AG08395 (cell line): Measurements from ENCODE around the gene PITRM1.

Source experiments
- DNase-seq: peaks from one replicate; pipeline ENCODE4 v3.0.0; 2012; ENCODE audit warnings: mixed read lengths, low spot score

Gene PITRM1

DNA sequence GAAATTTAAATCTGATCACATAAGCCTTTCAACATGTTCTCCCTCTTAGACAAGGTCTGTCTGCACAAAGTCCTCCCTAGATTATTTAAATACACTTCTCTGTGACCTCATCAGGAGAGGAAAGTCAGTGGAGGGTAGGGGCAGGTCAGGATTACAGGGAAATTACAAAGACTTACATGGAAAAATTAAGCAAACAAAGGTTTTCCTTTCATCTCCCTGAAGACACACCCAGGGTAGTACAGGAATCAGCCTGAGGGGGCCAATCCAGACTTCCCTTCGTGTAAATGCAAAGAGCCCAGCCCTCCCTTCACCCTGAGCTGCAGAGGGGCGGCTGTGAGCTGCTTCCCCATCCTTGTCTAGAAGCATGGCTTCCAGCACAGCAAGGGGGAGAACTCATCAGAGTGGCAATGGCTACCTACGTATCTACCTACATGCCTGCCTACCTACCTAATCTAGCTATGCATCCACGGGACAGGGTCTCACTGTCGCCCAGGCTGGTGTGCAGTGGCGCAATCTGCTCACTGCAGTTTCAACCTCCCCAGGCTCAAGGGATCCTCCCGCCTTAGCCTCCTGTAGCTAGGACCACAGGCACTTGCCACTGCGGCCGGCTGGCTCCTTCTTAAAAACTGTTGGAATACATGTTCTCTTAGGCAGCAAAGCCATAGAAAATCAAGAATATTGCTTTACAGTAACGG, 33.2 kb downstream of the PITRM1 start:
- DNase-seq: no peak

DNA sequence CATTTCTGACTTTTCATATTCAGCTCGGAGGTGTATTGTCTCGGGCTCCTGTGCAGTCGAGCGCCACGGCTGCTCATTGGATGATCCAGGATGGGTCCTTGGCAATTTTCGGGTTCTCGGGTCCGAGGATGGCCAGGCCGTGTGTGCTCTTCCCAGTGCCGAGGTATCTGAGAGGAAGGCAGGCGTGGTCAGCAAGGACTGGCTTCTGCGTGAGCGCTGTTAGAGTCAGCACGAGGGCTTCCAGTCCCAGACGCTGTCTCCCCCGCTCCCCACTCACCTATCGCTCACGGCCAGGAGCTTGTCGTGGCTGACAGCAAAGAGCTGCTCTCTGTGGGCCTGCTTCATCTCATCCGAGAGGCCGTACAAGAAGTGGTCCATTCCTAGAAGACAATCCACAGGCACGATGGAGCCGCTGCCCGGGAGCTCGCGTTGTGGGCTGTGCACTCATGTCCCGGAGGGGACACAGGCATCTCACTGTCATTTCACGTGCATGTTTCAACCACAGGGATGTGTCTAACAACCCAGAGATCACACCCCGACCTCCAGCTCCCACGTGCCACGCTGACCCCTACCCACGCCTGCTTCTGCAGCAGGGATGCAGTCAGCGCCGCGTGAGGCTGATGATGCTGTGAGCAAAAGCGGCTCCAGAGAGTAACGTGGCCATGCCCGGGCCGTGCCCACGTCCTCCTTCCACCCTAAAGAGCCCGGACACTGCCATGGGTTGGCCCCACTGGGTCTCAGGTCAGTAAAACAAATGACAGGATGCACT, 34.4 kb downstream of the PITRM1 start:
- DNase-seq: no peak

DNA sequence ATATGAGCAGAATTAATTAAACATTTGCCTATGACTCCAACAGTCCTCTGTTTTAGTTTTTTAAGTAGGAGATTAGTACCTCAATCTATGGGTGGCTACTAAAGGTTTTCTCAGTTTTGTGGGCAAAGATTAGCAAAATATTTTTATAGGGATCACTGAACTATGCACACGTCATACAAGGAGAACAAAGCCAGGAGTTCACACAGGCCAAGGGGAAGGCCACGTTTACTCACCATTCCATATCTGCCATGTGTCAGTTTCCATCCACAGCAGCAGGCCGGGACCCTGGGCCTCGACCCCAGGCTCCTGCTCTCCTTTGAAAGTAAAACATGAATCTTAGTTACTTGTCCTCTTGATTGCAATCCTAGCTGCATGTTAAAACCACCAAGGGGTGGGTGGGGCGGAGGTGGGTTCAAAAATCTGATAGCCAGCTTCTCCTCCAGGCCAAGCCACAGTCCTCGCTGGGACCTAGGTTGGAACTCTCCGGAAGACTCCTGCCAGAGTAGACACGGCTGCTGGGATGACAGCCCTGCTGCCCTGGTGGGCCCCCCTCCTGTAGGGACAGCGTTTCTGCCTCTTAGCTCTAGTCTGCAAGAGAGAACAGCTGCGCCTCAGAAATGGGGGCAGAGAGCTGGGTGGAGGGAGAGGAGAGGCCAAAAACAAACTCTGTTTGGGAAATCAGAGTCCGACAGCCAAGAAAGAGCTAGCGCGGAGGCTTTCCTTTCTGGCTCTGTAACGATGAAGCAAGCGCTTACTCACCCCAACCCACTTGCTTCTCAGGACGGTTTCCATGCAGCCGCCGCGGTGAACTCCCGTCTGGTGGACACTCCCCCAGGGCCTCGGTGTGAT, 35.6 kb downstream of the PITRM1 start:
- DNase-seq: peak; percentile 25

DNA sequence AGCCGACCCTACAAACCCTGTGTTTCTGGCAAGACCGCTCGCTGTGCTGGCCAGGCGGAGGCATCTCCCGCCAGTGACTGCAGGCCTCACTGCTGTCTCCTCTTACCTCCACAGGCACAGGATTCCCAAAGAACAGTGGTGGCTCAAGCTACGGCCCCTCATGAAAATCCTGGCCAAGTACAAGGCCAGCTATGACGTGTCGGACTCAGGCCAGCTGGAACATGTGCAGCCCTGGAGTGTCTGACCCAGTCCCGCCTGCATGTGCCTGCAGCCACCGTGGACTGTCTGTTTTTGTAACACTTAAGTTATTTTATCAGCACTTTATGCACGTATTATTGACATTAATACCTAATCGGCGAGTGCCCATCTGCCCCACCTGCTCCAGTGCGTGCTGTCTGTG, 36.2 kb downstream of the PITRM1 start:
- DNase-seq: no peak

DNA sequence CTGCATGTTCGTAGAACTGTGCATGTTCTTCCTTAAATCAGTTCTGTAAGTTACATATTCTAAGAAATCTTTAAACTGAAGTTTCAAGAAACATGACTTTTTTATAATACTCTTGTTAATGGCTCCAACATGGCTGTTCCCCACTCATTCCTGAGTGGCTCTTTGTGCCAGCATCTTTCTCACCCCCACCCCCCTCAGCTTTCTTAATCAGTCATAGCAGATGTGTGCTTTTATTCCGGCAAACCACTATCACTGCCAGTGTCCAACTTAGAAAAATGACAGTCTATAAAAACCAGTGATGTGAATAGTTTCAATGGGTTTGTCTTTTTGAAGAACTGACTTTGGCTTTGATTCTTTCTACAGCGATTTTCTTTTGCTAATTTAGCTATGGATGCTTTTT, 37.6 kb downstream of the PITRM1 start:
- no peak for DNase-seq

DNA sequence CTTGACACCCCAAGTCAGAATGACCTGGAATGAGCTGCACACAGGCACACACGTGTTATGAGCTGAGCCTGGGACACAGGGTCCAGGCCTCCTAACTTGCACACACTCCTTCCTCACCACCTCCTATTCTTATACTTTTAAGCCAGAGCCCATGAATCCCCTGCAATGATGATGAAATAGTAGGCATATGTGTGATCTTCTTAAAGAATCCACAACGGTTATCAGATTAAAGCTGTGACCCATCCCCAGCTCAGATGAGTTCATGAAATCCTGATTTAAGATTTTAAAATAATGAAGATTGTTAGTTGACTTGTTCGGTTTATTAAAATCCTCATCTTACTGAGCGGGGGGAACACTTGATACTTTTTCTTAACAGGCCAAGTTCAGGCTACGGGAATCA, 38.6 kb downstream of the PITRM1 start:
- no peak for DNase-seq

DNA sequence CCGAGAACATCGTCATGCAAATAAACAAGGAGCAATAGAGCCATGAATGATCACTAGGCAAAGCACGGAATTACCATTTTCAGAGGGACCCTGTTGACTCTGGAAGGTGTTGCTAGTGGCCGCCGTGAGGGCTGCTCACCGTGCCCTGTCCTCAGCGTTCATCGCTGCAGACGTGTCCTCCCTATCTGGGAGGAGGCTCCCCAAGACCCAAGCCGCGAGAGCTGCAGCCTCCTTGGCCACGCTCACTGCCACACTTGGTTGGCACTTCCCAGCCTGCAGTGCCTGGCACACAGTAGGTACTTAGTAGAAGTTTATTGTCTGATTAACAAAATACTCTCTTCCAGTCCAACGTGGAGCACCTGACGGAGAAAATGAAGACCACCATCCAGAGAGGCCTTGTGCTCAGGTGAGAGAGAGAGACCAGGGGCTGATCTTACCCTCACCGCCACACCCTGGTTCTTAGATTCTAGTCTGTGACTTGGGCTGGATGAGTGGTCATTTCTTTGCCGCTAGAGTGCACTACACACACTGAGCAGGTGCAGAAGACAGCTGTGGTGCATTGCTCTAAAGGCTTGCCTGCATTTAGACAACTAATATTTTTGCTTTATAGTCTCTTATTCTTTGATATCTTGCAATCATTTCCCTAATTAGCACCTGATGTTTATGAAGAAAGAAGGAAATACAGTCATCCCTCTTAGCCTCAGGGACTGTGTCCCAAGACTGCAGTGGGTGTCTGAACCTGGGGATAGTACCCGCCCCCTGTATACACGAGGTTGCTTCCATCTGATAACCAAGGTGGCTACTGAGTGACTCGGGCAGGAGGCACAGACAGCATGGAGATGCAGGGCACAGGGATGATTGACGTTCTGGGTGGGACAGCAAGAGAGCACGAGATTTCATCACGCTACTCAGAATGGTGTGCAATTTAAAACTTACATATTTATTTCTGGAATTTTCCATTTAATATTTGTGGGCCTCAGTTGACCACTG, 40.3 kb downstream of the PITRM1 start:
- DNase-seq: no peak

DNA sequence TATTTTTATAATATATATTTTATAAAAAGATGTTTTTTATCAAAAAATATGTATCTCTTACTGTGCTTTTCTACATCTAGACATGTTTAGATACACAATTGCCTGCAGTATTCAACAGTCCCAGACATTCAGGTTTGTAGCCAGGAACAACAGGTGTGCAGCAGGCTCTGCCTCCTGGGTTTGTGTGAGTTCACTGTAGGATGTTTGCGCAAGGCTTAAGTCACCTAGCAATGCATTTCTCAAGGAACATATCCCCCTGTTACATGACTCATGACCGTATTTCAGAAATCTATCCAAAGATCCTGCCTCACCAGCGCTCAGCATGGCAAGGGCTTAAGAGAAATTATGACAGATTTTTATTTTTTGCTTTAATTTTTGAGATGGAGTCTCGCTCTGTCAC, 41.5 kb downstream of the PITRM1 start:
- DNase-seq: no peak

DNA sequence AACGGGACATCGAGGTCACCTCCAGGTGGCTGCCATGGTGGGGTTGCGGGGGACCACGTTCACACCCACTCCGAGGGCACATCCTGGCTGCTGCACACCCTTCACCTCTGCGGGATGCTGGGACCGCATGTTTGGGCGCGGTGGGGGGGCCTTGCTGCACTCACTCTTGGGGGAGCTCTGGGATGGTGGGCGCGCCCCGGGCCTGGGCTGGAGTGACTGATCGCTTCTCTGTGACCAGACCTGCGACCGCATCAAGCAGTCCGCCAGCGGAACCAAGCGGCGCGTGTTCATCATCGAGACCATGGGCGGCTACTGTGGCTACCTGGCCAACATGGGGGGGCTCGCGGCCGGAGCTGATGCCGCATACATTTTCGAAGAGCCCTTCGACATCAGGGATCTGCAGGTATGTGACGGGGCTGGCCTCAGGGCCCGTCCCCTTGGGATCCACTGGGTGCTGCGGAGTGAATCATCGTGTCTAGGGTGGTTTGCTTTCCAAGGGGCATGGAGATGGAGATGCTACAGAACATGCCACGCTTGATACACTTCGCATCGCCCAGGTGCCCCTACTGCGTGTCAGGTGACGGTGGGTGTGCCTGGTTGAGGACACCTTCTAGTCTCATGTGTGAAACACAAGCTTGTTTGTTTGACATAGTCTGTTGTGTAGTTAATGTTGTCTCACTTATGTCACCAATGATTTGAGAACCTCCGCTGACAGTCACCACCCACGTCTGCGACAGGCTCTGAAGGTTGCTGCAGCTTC, 42.8 kb downstream of the PITRM1 start:
- DNase-seq: no peak

DNA sequence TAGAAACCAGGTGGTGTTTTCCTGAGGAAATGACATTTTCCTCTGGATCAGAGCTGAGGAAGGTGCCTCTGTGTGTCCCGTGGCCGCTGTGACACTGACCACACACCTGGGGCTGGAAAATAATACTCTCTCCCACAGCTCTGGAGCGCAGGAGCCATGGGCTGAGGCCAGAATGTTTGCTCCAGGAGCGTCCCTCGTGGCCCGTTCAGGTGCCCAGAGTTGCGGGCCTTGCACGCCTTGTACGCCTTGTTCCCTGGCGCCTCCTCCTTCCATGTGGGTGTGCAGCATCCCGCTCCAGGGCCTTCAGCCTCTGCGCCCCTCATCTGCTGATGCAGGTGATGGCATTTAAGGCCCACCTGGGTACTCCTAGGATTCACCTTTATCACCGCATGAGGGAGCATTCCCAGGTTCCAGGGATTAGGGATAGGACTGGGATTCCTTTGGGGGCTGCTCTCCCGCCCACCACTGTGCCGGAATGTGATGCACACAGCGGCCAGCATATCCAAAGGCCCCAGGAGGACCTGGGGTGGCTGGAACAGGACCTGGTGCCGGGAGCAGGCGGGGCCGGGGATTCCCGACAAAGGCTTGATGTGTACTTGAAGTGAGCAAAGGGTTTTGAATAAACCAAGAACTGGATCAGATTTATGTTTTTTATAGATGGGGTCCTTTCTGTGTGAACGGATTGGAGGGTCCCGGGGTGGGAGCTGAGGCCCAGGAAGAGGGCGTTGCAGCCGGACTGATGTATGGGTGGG, 44.0 kb downstream of the PITRM1 start:
- no peak for DNase-seq

DNA sequence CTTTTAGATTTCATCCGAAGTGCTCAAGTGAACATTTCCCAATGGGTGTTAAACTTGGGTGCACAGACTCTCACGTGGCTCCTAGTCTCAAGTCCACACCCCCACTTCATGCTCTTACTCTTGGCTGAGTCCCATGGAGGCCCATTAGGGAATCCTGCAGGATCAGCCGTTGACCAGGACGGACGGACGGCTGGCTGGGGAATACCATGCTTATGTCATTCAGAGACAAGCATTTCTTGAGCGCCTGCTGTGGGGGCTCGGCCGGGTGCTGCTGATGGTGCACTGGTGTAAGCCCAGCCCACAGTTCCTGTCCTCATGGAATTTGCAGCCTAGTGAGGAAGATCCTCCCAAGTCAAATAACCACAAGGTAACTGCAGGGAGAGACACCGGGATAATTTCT, 44.7 kb downstream of the PITRM1 start:
- no peak for DNase-seq

DNA sequence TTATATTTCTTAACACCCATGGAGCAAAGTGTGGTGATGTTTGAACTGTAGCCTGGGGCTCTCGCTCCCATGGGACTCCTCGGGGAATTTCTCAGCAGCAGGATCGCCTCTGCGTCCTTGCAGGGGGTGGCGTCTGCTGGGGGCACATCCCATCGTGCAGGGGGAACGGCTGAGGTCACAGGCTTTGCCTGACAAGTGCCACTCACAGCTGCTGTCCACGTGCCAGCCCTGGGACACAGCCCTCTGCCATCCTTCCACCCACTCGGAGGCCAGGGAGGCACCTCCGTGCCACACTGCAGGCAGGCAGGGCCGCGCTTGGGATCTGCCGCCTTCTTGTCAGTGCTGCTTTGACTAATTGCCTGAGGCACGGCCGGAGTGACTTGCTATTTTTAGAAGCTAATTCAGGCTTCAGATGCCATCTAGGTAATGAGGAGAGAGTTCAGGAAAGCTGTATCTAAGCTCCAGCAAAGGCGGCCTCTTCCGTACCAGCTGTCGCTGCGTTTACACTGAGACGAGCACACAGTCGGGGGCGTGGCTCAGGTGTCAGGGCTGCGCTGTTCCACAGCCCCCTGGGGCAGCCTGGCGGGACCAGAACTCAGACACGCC, 45.7 kb downstream of the PITRM1 start:
- no peak for DNase-seq

DNA sequence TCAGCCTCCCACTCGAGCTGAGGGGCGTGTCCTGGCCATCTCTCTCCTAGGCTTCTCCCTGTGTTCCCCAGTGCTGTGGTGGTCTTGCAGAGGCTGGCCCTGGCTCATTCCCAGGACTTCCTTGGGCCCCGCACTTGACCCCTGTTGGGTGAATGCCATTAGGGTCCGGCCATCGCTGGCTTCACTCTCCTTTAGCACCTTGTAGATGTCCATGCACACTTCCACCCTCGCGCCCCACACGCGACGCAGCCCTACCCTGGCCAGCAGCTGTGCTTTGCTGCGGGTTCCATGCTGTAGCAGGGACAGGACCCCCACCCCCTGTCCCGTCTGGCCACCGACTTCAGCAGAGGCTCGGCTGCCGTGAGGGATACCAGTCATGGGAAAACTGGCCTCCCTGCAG, 46.3 kb downstream of the PITRM1 start:
- DNase-seq: no peak

DNA sequence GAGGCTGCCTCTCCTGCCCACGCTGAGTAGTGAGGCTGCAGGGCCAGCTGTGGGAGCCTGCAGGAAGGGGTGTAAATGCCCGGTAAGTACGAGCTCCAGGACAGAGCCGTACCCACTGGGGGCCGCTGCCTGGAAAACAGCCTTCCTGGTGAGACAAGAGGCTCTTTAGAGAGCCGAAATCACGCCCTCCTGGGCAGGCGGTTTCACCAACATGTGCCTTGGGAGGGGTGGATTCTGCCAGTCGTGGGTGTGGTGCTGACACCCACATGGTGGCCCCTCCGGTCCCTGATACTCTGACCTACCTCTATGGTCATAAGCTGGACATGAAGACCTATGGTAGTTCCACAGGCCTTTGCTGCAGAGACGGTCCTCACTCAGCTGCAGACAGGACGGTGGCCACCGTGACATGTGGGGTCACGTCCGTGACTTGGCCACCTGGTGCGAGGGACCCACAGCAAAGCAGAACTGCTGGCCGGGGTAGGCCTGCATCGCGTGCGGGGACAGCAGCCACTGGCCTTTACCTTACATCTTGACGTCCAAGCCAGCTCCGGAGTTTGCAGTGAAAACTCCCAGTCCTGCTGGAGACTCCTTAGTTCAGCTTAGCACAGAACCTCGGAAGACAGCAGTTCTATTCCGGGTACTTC, 46.9 kb downstream of the PITRM1 start:
- DNase-seq: no peak

DNA sequence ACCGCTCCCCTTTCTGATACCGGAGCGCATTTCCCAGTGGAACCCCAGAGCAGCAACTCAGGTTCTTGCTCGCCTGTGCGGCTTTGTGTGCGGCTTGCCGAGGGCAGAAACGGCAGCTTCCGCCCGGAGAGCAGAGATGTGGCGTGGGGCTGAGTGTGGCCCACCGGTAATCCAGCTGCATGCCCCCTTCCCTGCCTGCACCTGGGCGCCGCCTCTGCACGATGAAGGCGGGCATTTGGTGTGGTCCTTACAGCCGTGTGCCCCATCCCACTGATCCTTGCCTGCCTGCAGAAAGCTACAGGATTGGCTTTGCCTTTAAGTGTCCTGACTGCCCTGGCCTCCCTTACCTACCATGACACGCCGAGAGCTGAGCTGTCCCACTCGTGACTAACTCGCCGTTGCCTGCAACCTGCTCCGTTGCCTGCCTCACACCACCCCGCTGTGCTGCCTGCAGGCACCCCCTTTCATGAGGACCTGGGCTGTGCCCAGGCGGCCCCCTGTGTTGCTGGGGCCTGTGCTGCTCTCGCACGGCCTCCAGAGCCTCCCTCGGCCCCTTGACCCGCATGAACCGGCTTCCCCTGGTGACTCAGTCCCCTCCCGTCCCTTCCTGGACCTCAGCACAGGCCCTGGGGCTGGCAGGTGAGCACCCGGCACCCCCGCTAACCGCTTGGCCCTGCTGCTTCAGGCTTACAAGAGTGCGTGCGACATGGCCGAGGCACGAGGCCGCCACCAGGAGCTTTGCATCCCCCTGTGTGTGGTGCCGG, 48.0 kb downstream of the PITRM1 start:
- DNase-seq: no peak

DNA sequence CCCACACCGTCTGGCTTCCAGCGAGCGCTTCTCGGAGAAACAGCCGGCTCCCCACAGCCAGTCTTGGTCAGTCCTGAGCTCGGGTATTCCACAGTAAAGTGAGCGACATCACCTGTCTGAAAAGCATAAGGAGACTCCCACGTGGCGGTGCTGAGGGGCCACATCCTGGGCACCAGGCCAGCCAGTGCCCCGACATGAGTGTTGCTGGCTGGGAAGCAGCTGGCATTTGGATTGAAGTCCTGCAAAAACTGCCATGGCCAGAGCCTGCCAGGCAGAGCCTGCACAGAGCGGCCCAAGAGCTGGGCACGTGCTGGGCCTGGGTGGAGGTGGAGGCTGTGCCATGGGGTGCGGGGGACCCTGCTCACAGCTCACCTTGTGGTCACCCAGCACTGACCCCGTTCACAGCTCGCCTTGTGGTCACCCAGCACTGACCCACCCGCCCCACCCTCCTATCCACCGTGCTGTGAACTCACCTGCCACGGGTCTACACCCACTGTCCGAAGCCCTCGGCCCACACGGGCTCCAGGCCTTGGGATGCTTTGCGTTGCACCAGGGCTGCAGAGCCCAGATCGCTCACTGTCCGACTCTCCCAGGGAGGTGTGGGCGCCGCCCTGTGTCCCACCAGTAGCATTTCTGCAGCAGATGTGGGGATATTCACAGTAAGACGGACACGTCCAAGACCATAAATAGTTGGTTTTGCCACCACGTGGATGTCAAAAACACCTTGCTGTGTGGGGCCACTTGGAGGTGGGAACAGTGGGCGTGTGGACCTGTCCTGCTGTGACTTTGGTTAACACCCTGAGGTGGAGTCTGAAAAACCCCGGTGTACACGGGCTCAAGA, 48.8 kb downstream of the PITRM1 start:
- DNase-seq: no peak

DNA sequence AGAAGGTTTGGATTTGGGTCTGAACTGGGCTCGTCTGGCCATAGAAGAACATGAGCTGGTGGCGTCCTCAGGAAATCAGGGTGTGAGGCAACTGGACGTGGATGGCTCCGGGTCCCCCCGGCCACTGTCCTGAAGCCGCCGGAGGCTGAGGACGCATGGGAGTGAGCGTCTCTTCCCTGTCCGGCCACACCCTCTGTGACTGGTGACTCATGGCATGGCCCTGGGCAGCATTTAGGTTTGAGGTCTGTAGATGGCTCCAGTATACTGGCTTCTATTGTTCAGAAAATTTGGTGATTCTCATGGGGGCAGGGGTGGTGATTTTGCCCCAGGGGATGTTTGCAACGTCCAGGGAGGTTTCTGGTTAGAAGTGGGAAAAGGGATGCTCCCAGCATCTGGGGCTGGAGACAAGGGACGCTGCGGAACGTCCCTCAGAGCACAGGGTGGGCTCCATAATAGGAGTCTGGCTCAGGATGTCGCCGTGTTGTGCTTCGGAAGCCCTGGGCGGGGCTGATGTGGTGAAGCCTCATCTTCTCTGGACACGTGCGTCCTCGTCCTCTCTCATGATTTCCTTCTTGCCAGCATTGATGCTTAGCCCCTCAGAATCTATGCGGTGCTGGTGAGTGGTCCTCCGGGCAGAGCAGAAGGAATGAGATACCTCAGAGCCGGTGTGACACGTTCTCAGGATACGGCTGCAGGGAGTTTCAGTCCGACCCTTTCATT, 49.9 kb downstream of the PITRM1 start:
- no peak for DNase-seq
